ENCODE measurements around the gene PERM1. TPM values are rescaled to one million over a fixed set of nuclear protein-coding genes. Genes with fewer than 3 reads are reported as not detected.

The PERM1 gene
- total RNA-seq, 1 experiment from 2014 or later = 0.39 TPM

DNA sequence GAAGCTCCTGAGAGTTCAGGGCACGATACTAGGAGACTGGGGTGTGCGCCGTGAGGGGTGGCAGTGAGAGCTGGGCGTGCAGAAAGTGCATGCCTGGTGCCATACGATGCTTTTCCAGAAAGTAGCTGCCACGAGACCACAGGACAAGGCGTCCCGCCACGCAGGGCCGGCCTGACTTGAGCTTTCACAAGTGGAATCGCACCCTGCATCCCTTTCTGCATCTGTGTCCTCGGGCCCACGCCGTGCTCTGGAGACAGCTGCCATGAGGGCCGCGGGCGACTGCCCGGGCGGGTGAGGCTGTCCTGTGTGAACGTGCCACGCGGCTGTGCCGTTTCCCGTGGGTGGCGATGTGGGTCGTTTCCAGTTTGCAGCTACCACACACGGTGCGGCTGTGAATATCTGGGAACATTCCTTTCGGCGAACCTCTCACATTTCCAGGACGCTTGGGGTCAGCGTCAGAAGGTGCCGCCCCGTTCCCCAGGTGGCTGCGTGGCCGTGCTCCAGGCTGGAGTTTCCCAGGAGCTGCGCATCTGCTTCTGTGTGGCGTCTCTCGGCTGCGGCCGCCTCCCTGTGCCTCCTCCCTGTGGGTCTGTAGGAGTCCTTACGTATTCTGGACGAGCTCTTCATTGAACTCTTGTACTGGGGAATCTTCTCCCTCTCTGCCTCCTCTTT, 1.0 kb upstream of the PERM1 start:
- Histone ChIP-seq H3K4me2 (ENCODE audit: low read length) (no peak overlapping the region), H3K9me3 (ENCODE audit: control insufficient read depth in 1 of 2, insufficient read depth in 1 of 2, low read depth in 1 of 2, low read length in 2 of 2) (no peaks in the 10 kb centered on the region), H3K9ac (ENCODE audit: low read length) (no peak overlapping the region), H3K27ac (ENCODE audit: low read depth, low read length) (no peak overlapping the region), H3K27me3 (ENCODE audit: insufficient read depth, low read length) (no peaks in the 10 kb centered on the region), H3K79me2 (ENCODE audit: insufficient read depth, low read length) (no peaks in the 10 kb centered on the region), H2AFZ (ENCODE audit: low read depth, low read length, poor library complexity, severe bottlenecking) (no peak overlapping the region), H3K4me1 (ENCODE audit: control insufficient read depth in 1 of 2, insufficient read depth in 2 of 2, low read length in 2 of 2) (peaks cover 2 to 5% of the 10 kb centered on the region in 2 experiments; a peak in 1 of 4 replicates), H3K9me2 (ENCODE audit: insufficient read depth) (no peaks in the 10 kb centered on the region), H3K36me3 (ENCODE audit: control insufficient read depth in 1 of 2, insufficient read depth in 2 of 2, low read length in 2 of 2) (no peaks in the 10 kb centered on the region), H3K4me3 (replicated peaks in 1 of 2; ENCODE audit: low read depth in 1 of 2, low read length in 2 of 2) (no peak overlapping the region), H4K20me1 (ENCODE audit: insufficient read depth) (no peaks in the 10 kb centered on the region)
- no peak for ATAC-seq
- no peak for DNase-seq (ENCODE audit: low read depth, low spot score)
- ChIA-PET POLR2A (interaction anchor here (1.6 kb wide), 1 partner anchor 81 kb away, joined by 5 read pairs; no protein-coding TSS in a partner anchor), CTCF (interaction anchor here (0.8 to 2.8 kb wide), 2 partner anchors 81 to 309 kb away, joined by 4 to 18 read pairs; no protein-coding TSS in a partner anchor), RAD21 (ENCODE audit: low non-redundant PET in 1 of 2, low total read pairs in 2 of 2, uncharacterized antibody in 2 of 2, unreplicated experiment in 2 of 2) (no interaction called here)
- no TSS peak for BruUV-seq (replicated peaks)
- intact Hi-C loops (cut with micrococcal nuclease) = loop anchor here (5.0 kb wide), 1 partner anchor 79 kb away; no protein-coding TSS in a partner anchor
- TF ChIP-seq ZNF274 (IDR thresholded peaks at IDR 0.05; ENCODE audit: low read depth, low read length) = no peak
- no peak for TF ChIP-seq EGR1 (IDR thresholded peaks at IDR 0.05; ENCODE audit: low read depth)
- TF ChIP-seq FOSL1 (IDR thresholded peaks at IDR 0.05; ENCODE audit: low read depth) = no peak
- TF ChIP-seq YY1 (IDR thresholded peaks at IDR 0.05; ENCODE audit: extremely low read depth, insufficient replicate concordance, low read depth, low read length) = no peak
- TF ChIP-seq EZH2phosphoT487 (IDR thresholded peaks at IDR 0.05; ENCODE audit: borderline replicate concordance) = no peak
- no peak for TF ChIP-seq SIN3A (IDR thresholded peaks at IDR 0.05; ENCODE audit: low read depth)
- no peak for TF ChIP-seq POLR2A (IDR thresholded peaks at IDR 0.05; ENCODE audit: borderline replicate concordance, extremely low read depth, insufficient read depth, insufficient read length)

GRCh38 chr1:981491-981954, 370 bp downstream of the PERM1 start:
- no peaks in the 10 kb centered on the region for H3K79me2 ChIP-seq (ENCODE audit: insufficient read depth, low read length)
- no peaks in the 10 kb centered on the region for H3K27me3 ChIP-seq (ENCODE audit: insufficient read depth, low read length)
- ChIA-PET POLR2A (no interaction called here), RAD21 (ENCODE audit: low non-redundant PET in 1 of 2, low total read pairs in 2 of 2, uncharacterized antibody in 2 of 2, unreplicated experiment in 2 of 2) (no interaction called here), CTCF (no interaction called here)
- no peak for DNase-seq (ENCODE audit: low read depth, low spot score)
- H3K9me3 ChIP-seq (ENCODE audit: control insufficient read depth in 1 of 2, insufficient read depth in 1 of 2, low read depth in 1 of 2, low read length in 2 of 2) = no peaks in the 10 kb centered on the region
- H3K4me3 ChIP-seq (replicated peaks in 1 of 2; ENCODE audit: low read depth in 1 of 2, low read length in 2 of 2) = no peak overlapping the region
- BruUV-seq (replicated peaks) = no TSS peak
- intact Hi-C loops (cut with micrococcal nuclease) = loop anchor here (5.0 kb wide), 1 partner anchor 81 kb away; no protein-coding TSS in a partner anchor
- H3K4me2 ChIP-seq (ENCODE audit: low read length) = no peak overlapping the region
- no peaks in the 10 kb centered on the region for H3K9me2 ChIP-seq (ENCODE audit: insufficient read depth)
- H2AFZ ChIP-seq (ENCODE audit: low read depth, low read length, poor library complexity, severe bottlenecking) = no peak overlapping the region
- peaks cover 2 to 5% of the 10 kb centered on the region in 2 experiments; a peak in 1 of 4 replicates for H3K4me1 ChIP-seq (ENCODE audit: control insufficient read depth in 1 of 2, insufficient read depth in 2 of 2, low read length in 2 of 2)
- no peaks in the 10 kb centered on the region for H3K36me3 ChIP-seq (ENCODE audit: control insufficient read depth in 1 of 2, insufficient read depth in 2 of 2, low read length in 2 of 2)
- no peak overlapping the region for H3K9ac ChIP-seq (ENCODE audit: low read length)
- no peak overlapping the region for H3K27ac ChIP-seq (ENCODE audit: low read depth, low read length)
- no peak for ATAC-seq
- H4K20me1 ChIP-seq (ENCODE audit: insufficient read depth) = no peaks in the 10 kb centered on the region
- TF ChIP-seq ZFX (IDR thresholded peaks at IDR 0.05) (no peak), POLR2A (IDR thresholded peaks at IDR 0.05; ENCODE audit: borderline replicate concordance, extremely low read depth, insufficient read depth, insufficient read length) (no peak), YY1 (IDR thresholded peaks at IDR 0.05; ENCODE audit: extremely low read depth, insufficient replicate concordance, low read depth, low read length) (no peak), ZBTB33 (IDR thresholded peaks at IDR 0.05; ENCODE audit: extremely low read depth, insufficient replicate concordance, low read length) (no peak), SRF (IDR thresholded peaks at IDR 0.05; ENCODE audit: low read depth) (no peak), EZH2phosphoT487 (IDR thresholded peaks at IDR 0.05; ENCODE audit: borderline replicate concordance) (no peak), ELF1 (IDR thresholded peaks at IDR 0.05; ENCODE audit: borderline replicate concordance, low read depth) (no peak), SIN3A (IDR thresholded peaks at IDR 0.05; ENCODE audit: low read depth) (no peak), JUND (IDR thresholded peaks at IDR 0.05) (no peak), RAD21 (IDR thresholded peaks at IDR 0.05; ENCODE audit: low read depth) (no peak), ZNF274 (IDR thresholded peaks at IDR 0.05; ENCODE audit: low read depth, low read length) (no peak)
- TF ChIP-seq, protein P1, sequence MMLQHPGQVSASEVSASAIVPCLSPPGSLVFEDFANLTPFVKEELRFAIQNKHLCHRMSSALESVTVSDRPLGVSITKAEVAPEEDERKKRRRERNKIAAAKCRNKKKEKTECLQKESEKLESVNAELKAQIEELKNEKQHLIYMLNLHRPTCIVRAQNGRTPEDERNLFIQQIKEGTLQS (IDR thresholded peaks at IDR 0.05) = no peak
- TF ChIP-seq, protein P2, sequence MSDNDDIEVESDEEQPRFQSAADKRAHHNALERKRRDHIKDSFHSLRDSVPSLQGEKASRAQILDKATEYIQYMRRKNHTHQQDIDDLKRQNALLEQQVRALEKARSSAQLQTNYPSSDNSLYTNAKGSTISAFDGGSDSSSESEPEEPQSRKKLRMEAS (IDR thresholded peaks at IDR 0.05) = no peak

Data from HCT116 (cell line).